ENCODE results near the gene PPT2. TPM values are rescaled to one million over a fixed set of nuclear protein-coding genes. Genes with fewer than 3 reads are reported as not detected.
"Not testable (repeated sequence)": the region's sequence is repeated elsewhere in the genome, so short reads cannot be mapped to it uniquely, and the experiment has no call there.

Gene PPT2
- total RNA-seq, 1 donor from 2014 or later, result 10.7 TPM

GRCh38 chr6:32173051-32173727, 19.2 kb downstream of the PPT2 start:
- intact Hi-C loops (cut with micrococcal nuclease), result loop anchor here (10.0 kb wide), 2 partner anchors 438 to 508 kb away; partner anchors contain the start of genes C6orf47, CLIC1, CSNK2B and GPANK1

GRCh38 chr6:32174416-32174815, 20.5 kb downstream of the PPT2 start:
- intact Hi-C loops (cut with micrococcal nuclease), result loop anchor here (10.0 kb wide), 2 partner anchors 440 to 510 kb away; partner anchors contain the start of genes C6orf47, CLIC1, CSNK2B and GPANK1

GRCh38 chr6:32175322-32175710, 21.4 kb downstream of the PPT2 start:
- intact Hi-C loops (cut with micrococcal nuclease), result loop anchor here (5.0 to 10.0 kb wide), 4 partner anchors 441 to 797 kb away; partner anchors contain the start of genes C6orf47, CLIC1, CSNK2B and GPANK1

- intact Hi-C loops (cut with micrococcal nuclease), result loop anchor here (1.0 to 10.0 kb wide), 6 partner anchors 21 to 796 kb away; partner anchors contain the start of genes C6orf47, CLIC1, CSNK2B and FKBPL
Measured at GRCh38 chr6:32175711-32176475, 22.0 kb downstream of the PPT2 start, which contains the start of gene AGPAT1. Gene AGPAT1 (minus strand): TSS chr6:32176084. CDS start chr6:32171496, 4,588 bp downstream.

- intact Hi-C loops (cut with micrococcal nuclease), result loop anchor here (1.0 to 10.0 kb wide), 6 partner anchors 22 to 796 kb away; partner anchors contain the start of genes C6orf47, CLIC1, CSNK2B and FKBPL
Measured at GRCh38 chr6:32176476-32177182, 22.7 kb downstream of the PPT2 start.

GRCh38 chr6:32177183-32177787, 23.3 kb downstream of the PPT2 start:
- intact Hi-C loops (cut with micrococcal nuclease), result loop anchor here (2.0 to 10.0 kb wide), 5 partner anchors 22 to 795 kb away; partner anchors contain the start of genes C6orf47, CLIC1, CSNK2B and GPANK1

- intact Hi-C loops (cut with micrococcal nuclease), result loop anchor here (1.0 to 10.0 kb wide), 7 partner anchors 12 to 794 kb away; partner anchors contain the start of genes C6orf47, CLIC1, CSNK2B and GPANK1
Measured at GRCh38 chr6:32177788-32178546, 24.0 kb downstream of the PPT2 start, which contains the start of gene RNF5. Gene RNF5 (plus strand): TSS chr6:32178405. CDS start chr6:32178512, 107 bp downstream.

GRCh38 chr6:32178547-32179440, 24.9 kb downstream of the PPT2 start:
- intact Hi-C loops (cut with micrococcal nuclease), result loop anchor here (1.0 to 10.0 kb wide), 6 partner anchors 12 to 794 kb away; partner anchors contain the start of genes C6orf47, CLIC1, CSNK2B and GPANK1

GRCh38 chr6:32179766-32180405, 25.9 kb downstream of the PPT2 start:
- intact Hi-C loops (cut with micrococcal nuclease), result loop anchor here (5.0 to 10.0 kb wide), 4 partner anchors 445 to 792 kb away; partner anchors contain the start of genes C6orf47, CLIC1, CSNK2B and GPANK1

GRCh38 chr6:32181148-32181702, 27.3 kb downstream of the PPT2 start:
- intact Hi-C loops (cut with micrococcal nuclease), result no loop called here

- intact Hi-C loops (cut with micrococcal nuclease), result no loop called here
Measured at GRCh38 chr6:32181915-32182529, 28.1 kb downstream of the PPT2 start.

- intact Hi-C loops (cut with micrococcal nuclease), result no loop called here
Measured at GRCh38 chr6:32182555-32182981, 28.6 kb downstream of the PPT2 start.

- intact Hi-C loops (cut with micrococcal nuclease), result no loop called here
Measured at GRCh38 chr6:32183030-32183429, 29.1 kb downstream of the PPT2 start.

GRCh38 chr6:32183483-32184083, 29.6 kb downstream of the PPT2 start:
- intact Hi-C loops (cut with micrococcal nuclease), result no loop called here

GRCh38 chr6:32184084-32184640, 30.2 kb downstream of the PPT2 start, which contains the start of gene AGER:
Gene AGER (minus strand): TSS chr6:32184253. CDS start chr6:32184222, 31 bp downstream.
- intact Hi-C loops (cut with micrococcal nuclease), result no loop called here

GRCh38 chr6:32185681-32186131, 31.8 kb downstream of the PPT2 start:
- intact Hi-C loops (cut with micrococcal nuclease), result not testable (repeated sequence)

All from T-helper 2 cell treated with Interferon-gamma antibody and Interleukin-4, amounts not matched to agents 100 ng/mL and 5 ng/mL, for 36 hours (primary cell).